HepG2 (cell line): Measurements from ENCODE around the gene PRR19. TPM values are rescaled to one million over a fixed set of nuclear protein-coding genes. Genes with fewer than 3 reads are reported as not detected.

Experiments used
- ATRX ChIP-seq: sonication (generic); formaldehyde crosslinking; IDR thresholded peaks from 2 replicates; pipeline ENCODE4 v1.4.0; 2020; ENCODE audit warnings: missing genetic modification reagents, borderline replicate concordance
- BORCS8-MEF2B ChIP-seq: sonication (generic); formaldehyde crosslinking; IDR thresholded peaks from 2 replicates; pipeline ENCODE4 v1.8.0; 2022; ENCODE audit warnings: mild to moderate bottlenecking, missing genetic modification reagents
- HNRNPUL1 ChIP-seq: fragments of 200-400 bp; formaldehyde crosslinking; IDR thresholded peaks from 2 replicates; pipeline ENCODE4 v1.6.1; 2017; ENCODE audit warnings: low read depth, mild to moderate bottlenecking, low read length, moderate library complexity
- JARID2 ChIP-seq: sonication (generic); formaldehyde crosslinking; IDR thresholded peaks from 2 replicates; pipeline ENCODE4 v1.8.1; 2023; ENCODE audit warnings: missing genetic modification reagents, inconsistent platforms; ENCODE audit not compliant: insufficient replicate concordance
- KDM1A ChIP-seq: IDR thresholded peaks from 2 replicates; pipeline ENCODE4 v1.6.1; 2016; ENCODE audit warnings: missing compliant biosample characterization
- TBX3 ChIP-seq: fragments of 450-650 bp; IDR thresholded peaks from 2 replicates; pipeline ENCODE4 v1.6.1; 2017; ENCODE audit warnings: antibody characterized with exemption, mild to moderate bottlenecking, inconsistent platforms, borderline replicate concordance
- TEAD2 ChIP-seq: sonication (generic); formaldehyde crosslinking; IDR thresholded peaks from 2 replicates; pipeline ENCODE4 v1.9.0; 2021; ENCODE audit warnings: missing genetic modification reagents
- ZNF121 ChIP-seq: sonication (generic); formaldehyde crosslinking; IDR thresholded peaks from 2 replicates; pipeline ENCODE4 v1.5.0; 2020; ENCODE audit warnings: mild to moderate bottlenecking, missing genetic modification reagents
- ZNF446 ChIP-seq: sonication (generic); formaldehyde crosslinking; IDR thresholded peaks from 2 replicates; pipeline ENCODE4 v1.5.0; 2020; ENCODE audit warnings: mild to moderate bottlenecking, missing genetic modification reagents
- ZNF576 ChIP-seq: sonication (generic); formaldehyde crosslinking; IDR thresholded peaks from 2 replicates; pipeline ENCODE4 v1.4.0; 2020; ENCODE audit warnings: mild to moderate bottlenecking, missing genetic modification reagents
- ZNF597 ChIP-seq: sonication (generic); formaldehyde crosslinking; IDR thresholded peaks from 2 replicates; pipeline ENCODE4 v1.5.0; 2020; ENCODE audit warnings: missing genetic modification reagents
- ZNF766 ChIP-seq: sonication (generic); formaldehyde crosslinking; IDR thresholded peaks from 2 replicates; pipeline ENCODE4 v1.5.0; 2020; ENCODE audit warnings: missing genetic modification reagents, borderline replicate concordance
- ZNF770 ChIP-seq: sonication (generic); formaldehyde crosslinking; IDR thresholded peaks from 2 replicates; pipeline ENCODE4 v1.5.0; 2020; ENCODE audit warnings: mild to moderate bottlenecking, missing genetic modification reagents
- polyA plus RNA-seq, 8 experiments: library from polyadenylated mRNA; depleted of rRNA in 3 of 8; stranded (reverse) in 7 of 8; unstranded in 1 of 8; fragments of >200 nt; fragmentation: Illumina TruSeq in 4 of 8; extraction: Trizol in 4 of 8; gene quantifications; 2 replicates each; pipeline versions ENCODE4 v1.2.1 to v1.2.3, GENCODE V29; 2011 to 2016; ENCODE audit warnings: low read depth in 4 of 8, missing spikeins in 1 of 8, mixed read lengths in 1 of 8; ENCODE audit not compliant: insufficient read depth in 1 of 8
- total RNA-seq, 5 experiments: library from RNA; depleted of rRNA; stranded (reverse); fragments of >200 nt; fragmentation: Illumina TruSeq; extraction: Trizol; gene quantifications; 2 replicates each; pipeline ENCODE4 v1.2.3, GENCODE V29; 2016; ENCODE audit warnings: low read depth in 1 of 5
- TF ChIP-seq, protein P1 (sequence below): sonication (generic); formaldehyde crosslinking; IDR thresholded peaks from 2 replicates; pipeline ENCODE4 v1.4.0; 2020; ENCODE audit warnings: missing genetic modification reagents, low read depth, mild to moderate bottlenecking, borderline replicate concordance
- TF ChIP-seq, protein P2 (sequence below): sonication (generic); formaldehyde crosslinking; IDR thresholded peaks from 2 replicates; pipeline ENCODE4 v1.5.0; 2020; ENCODE audit warnings: mild to moderate bottlenecking, missing genetic modification reagents
- TF ChIP-seq, protein P3 (sequence below): sonication (generic); formaldehyde crosslinking; IDR thresholded peaks from 2 replicates; pipeline ENCODE4 v1.8.1; 2023; ENCODE audit warnings: missing genetic modification reagents, inconsistent platforms, borderline replicate concordance
- TF ChIP-seq, protein P4 (sequence below): sonication (generic); formaldehyde crosslinking; IDR thresholded peaks from 2 replicates; pipeline ENCODE4 v1.9.0; 2021; ENCODE audit warnings: missing genetic modification reagents, borderline replicate concordance

Gene PRR19
- total and polyA plus RNA-seq, 2 of the 13 experiments (the other 11 are each of a cell fraction or from before 2014, with no cell fraction given): 0.21 to 0.33 TPM

GRCh38 chr19:42268142-42268703 is 33.7 kb upstream of the PRR19 start (continued):
- no peak for TF ChIP-seq ZNF597 (CRISPR knock-in tag)
- TF ChIP-seq ZNF770 (CRISPR knock-in tag): no peak
- TF ChIP-seq TBX3: peak; percentile 28; the same call in 1 of the 2 replicates
- TF ChIP-seq BORCS8-MEF2B (CRISPR knock-in tag): 0 out of 2 replicates have a peak, but pooled peaks have one; percentile 52
- TF ChIP-seq ZNF121 (CRISPR knock-in tag): no peak
- TF ChIP-seq, protein P1, sequence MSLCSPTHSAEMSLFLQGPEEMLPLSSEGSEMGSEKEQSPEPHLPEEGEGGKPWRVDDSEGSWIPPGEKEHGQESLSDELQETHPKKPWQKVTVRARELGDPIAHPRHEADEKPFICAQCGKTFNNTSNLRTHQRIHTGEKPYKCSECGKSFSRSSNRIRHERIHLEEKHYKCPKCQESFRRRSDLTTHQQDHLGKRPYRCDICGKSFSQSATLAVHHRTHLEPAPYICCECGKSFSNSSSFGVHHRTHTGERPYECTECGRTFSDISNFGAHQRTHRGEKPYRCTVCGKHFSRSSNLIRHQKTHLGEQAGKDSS (CRISPR knock-in tag): no peak
- TF ChIP-seq KDM1A (CRISPR knock-in tag): no peak
- TF ChIP-seq HNRNPUL1: no peak
- TF ChIP-seq ZNF446: no peak
- TF ChIP-seq, protein P2, sequence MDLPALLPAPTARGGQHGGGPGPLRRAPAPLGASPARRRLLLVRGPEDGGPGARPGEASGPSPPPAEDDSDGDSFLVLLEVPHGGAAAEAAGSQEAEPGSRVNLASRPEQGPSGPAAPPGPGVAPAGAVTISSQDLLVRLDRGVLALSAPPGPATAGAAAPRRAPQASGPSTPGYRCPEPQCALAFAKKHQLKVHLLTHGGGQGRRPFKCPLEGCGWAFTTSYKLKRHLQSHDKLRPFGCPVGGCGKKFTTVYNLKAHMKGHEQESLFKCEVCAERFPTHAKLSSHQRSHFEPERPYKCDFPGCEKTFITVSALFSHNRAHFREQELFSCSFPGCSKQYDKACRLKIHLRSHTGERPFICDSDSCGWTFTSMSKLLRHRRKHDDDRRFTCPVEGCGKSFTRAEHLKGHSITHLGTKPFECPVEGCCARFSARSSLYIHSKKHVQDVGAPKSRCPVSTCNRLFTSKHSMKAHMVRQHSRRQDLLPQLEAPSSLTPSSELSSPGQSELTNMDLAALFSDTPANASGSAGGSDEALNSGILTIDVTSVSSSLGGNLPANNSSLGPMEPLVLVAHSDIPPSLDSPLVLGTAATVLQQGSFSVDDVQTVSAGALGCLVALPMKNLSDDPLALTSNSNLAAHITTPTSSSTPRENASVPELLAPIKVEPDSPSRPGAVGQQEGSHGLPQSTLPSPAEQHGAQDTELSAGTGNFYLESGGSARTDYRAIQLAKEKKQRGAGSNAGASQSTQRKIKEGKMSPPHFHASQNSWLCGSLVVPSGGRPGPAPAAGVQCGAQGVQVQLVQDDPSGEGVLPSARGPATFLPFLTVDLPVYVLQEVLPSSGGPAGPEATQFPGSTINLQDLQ: no peak
- TF ChIP-seq ZNF576 (CRISPR knock-in tag): no peak
- TF ChIP-seq TEAD2 (CRISPR knock-in tag): no peak
- TF ChIP-seq ATRX (CRISPR knock-in tag): no peak
- no peak for TF ChIP-seq JARID2 (CRISPR knock-in tag)
- TF ChIP-seq, protein P3, sequence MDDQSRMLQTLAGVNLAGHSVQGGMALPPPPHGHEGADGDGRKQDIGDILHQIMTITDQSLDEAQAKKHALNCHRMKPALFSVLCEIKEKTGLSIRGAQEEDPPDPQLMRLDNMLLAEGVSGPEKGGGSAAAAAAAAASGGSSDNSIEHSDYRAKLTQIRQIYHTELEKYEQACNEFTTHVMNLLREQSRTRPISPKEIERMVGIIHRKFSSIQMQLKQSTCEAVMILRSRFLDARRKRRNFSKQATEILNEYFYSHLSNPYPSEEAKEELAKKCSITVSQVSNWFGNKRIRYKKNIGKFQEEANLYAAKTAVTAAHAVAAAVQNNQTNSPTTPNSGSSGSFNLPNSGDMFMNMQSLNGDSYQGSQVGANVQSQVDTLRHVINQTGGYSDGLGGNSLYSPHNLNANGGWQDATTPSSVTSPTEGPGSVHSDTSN (CRISPR knock-in tag): no peak
- TF ChIP-seq, protein P4, sequence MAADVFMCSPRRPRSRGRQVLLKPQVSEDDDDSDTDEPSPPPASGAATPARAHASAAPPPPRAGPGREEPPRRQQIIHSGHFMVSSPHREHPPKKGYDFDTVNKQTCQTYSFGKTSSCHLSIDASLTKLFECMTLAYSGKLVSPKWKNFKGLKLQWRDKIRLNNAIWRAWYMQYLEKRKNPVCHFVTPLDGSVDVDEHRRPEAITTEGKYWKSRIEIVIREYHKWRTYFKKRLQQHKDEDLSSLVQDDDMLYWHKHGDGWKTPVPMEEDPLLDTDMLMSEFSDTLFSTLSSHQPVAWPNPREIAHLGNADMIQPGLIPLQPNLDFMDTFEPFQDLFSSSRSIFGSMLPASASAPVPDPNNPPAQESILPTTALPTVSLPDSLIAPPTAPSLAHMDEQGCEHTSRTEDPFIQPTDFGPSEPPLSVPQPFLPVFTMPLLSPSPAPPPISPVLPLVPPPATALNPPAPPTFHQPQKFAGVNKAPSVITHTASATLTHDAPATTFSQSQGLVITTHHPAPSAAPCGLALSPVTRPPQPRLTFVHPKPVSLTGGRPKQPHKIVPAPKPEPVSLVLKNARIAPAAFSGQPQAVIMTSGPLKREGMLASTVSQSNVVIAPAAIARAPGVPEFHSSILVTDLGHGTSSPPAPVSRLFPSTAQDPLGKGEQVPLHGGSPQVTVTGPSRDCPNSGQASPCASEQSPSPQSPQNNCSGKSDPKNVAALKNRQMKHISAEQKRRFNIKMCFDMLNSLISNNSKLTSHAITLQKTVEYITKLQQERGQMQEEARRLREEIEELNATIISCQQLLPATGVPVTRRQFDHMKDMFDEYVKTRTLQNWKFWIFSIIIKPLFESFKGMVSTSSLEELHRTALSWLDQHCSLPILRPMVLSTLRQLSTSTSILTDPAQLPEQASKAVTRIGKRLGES: no peak
- TF ChIP-seq ZNF766 (CRISPR knock-in tag): no peak; the same call in 1 of the 2 replicates
